GM18499 (cell line): ENCODE measurements around the gene FLYWCH2.

Experiments used
- ATAC-seq: cut with Tn5 transposase; IDR thresholded peaks from one replicate; pipeline ENCODE4 v1.9.1; 2021; ENCODE audit warnings: moderate number of reproducible peaks; ENCODE audit not compliant: insufficient read depth, unreplicated experiment

The FLYWCH2 gene

GRCh38 chr16:2853531-2854073, 29.4 kb upstream of the FLYWCH2 start:
- no peak for ATAC-seq

GRCh38 chr16:2854700-2855309, 28.2 kb upstream of the FLYWCH2 start:
- no peak for ATAC-seq

GRCh38 chr16:2855536-2855935, 27.5 kb upstream of the FLYWCH2 start:
- no peak for ATAC-seq

- no peak for ATAC-seq
Measured at GRCh38 chr16:2856061-2856670, 26.8 kb upstream of the FLYWCH2 start.

GRCh38 chr16:2856686-2857450, 26.1 kb upstream of the FLYWCH2 start:
- ATAC-seq: no peak

- no peak for ATAC-seq
Measured at GRCh38 chr16:2857451-2858244, 25.4 kb upstream of the FLYWCH2 start, which contains the start of gene PRSS22. Gene PRSS22 (minus strand): TSS chr16:2858170. CDS start chr16:2858104, 66 bp downstream.

- ATAC-seq: no peak
Measured at GRCh38 chr16:2858245-2859025, 24.6 kb upstream of the FLYWCH2 start.

- no peak for ATAC-seq
Measured at GRCh38 chr16:2859686-2860265, 23.2 kb upstream of the FLYWCH2 start.

- no peak for ATAC-seq
Measured at GRCh38 chr16:2860826-2861567, 22.0 kb upstream of the FLYWCH2 start.

GRCh38 chr16:2865651-2866050, 17.4 kb upstream of the FLYWCH2 start:
- ATAC-seq: no peak

- no peak for ATAC-seq
Measured at GRCh38 chr16:2866431-2866830, 16.6 kb upstream of the FLYWCH2 start.

- no peak for ATAC-seq
Measured at GRCh38 chr16:2867661-2867986, 15.4 kb upstream of the FLYWCH2 start.

- ATAC-seq: no peak
Measured at GRCh38 chr16:2867987-2868789, 14.8 kb upstream of the FLYWCH2 start.

- ATAC-seq: no peak
Measured at GRCh38 chr16:2871926-2872325, 11.1 kb upstream of the FLYWCH2 start.

GRCh38 chr16:2874032-2874911, 8.7 kb upstream of the FLYWCH2 start:
- no peak for ATAC-seq

- ATAC-seq: no peak
Measured at GRCh38 chr16:2874912-2875362, 8.1 kb upstream of the FLYWCH2 start.
